H1 (cell line): ENCODE data around the gene PIGX.

Experiments
- BRCA1 ChIP-seq: IDR thresholded peaks from 2 replicates; pipeline ENCODE4 v1.6.1; 2012; ENCODE audit warnings: low read depth, low read length, improper control_type of control experiment
- CEBPB ChIP-seq: IDR thresholded peaks from 2 replicates; pipeline ENCODE4 v1.6.1; 2012; ENCODE audit warnings: low read depth, low read length
- CREB1 ChIP-seq: IDR thresholded peaks from 2 replicates; pipeline ENCODE4 v1.6.1; 2012; ENCODE audit warnings: inconsistent platforms
- CTCF ChIP-seq, 3 experiments: IDR thresholded peaks; 1 replicate in 2 of 3; 2 replicates in 1 of 3; pipeline versions ENCODE4 v1.5.1 to v1.6.1; 2011; ENCODE audit warnings: low read length in 3 of 3, mild to moderate bottlenecking in 3 of 3, inconsistent platforms in 2 of 3, low read depth in 1 of 3, moderate library complexity in 1 of 3; ENCODE audit not compliant: insufficient read depth in 1 of 3; ENCODE audit errors: control extremely low read depth in 1 of 3
- EP300 ChIP-seq, 2 experiments: IDR thresholded peaks; 1 replicate in 1 of 2; 2 replicates in 1 of 2; pipeline ENCODE4 v1.6.1; 2011 to 2012; ENCODE audit warnings: low read depth in 2 of 2, low read length in 2 of 2, mild to moderate bottlenecking in 2 of 2, borderline replicate concordance in 1 of 2, inconsistent platforms in 1 of 2, moderate library complexity in 1 of 2
- FOSL1 ChIP-seq: IDR thresholded peaks from 2 replicates; pipeline ENCODE4 v1.6.1; 2011; ENCODE audit warnings: mild to moderate bottlenecking, low read depth, low read length, moderate library complexity; ENCODE audit not compliant: insufficient read depth
- HDAC2 ChIP-seq, 2 experiments: fragments of 300-600 bp in 1 of 2; sonication (generic) in 1 of 2; IDR thresholded peaks; 2 replicates each; pipeline ENCODE4 v1.6.1; 2011 to 2012; ENCODE audit warnings: low read depth in 2 of 2, low read length in 2 of 2, mild to moderate bottlenecking in 2 of 2, moderate library complexity in 2 of 2, borderline replicate concordance in 1 of 2, inconsistent platforms in 1 of 2
- KDM5A ChIP-seq: fragments of 200-600 bp; IDR thresholded peaks from 2 replicates; pipeline ENCODE4 v1.7.1; 2012; ENCODE audit warnings: mild to moderate bottlenecking, low read length, inconsistent platforms, mixed read lengths
- NRF1 ChIP-seq: IDR thresholded peaks from 2 replicates; pipeline ENCODE4 v1.6.1; 2011; ENCODE audit warnings: mild to moderate bottlenecking, low read depth, low read length, improper control_type of control experiment
- POLR2A ChIP-seq, 2 experiments: IDR thresholded peaks; 1 replicate in 1 of 2; 2 replicates in 1 of 2; pipeline ENCODE4 v1.6.1; 2011; ENCODE audit warnings: low read depth in 2 of 2, low read length in 2 of 2, mild to moderate bottlenecking in 2 of 2; ENCODE audit errors: control extremely low read depth in 1 of 2
- RFX5 ChIP-seq: IDR thresholded peaks from 2 replicates; pipeline ENCODE4 v1.6.1; 2011; ENCODE audit warnings: low read depth, low read length, improper control_type of control experiment, borderline replicate concordance
- RNF2 ChIP-seq: fragments of 200-900, 300-1000 bp; sonication (generic); IDR thresholded peaks from 2 replicates; pipeline ENCODE4 v1.7.1; 2016; ENCODE audit warnings: borderline replicate concordance, low read depth, mild to moderate bottlenecking, antibody characterized with exemption, low read length; ENCODE audit not compliant: poor library complexity, severe bottlenecking; ENCODE audit errors: missing control alignments
- SP1 ChIP-seq: IDR thresholded peaks from 2 replicates; pipeline ENCODE4 v1.6.1; 2011; ENCODE audit warnings: low read depth, low read length
- TF ChIP-seq, protein P1 (sequence below): IDR thresholded peaks from 2 replicates; pipeline ENCODE4 v1.6.1; 2011; ENCODE audit warnings: low read length, improper control_type of control experiment

GRCh38 chr3:196673632-196674031 lies 38.5 kb upstream of the PIGX start:
- no peak for TF ChIP-seq CTCF (IDR thresholded peaks at IDR 0.05; ENCODE audit: control extremely low read depth in 1 of 3, insufficient read depth in 1 of 3, low read depth in 1 of 3, low read length in 3 of 3)
- TF ChIP-seq KDM5A = no peak
- TF ChIP-seq FOSL1 = no peak
- no peak for TF ChIP-seq NRF1
- TF ChIP-seq RNF2 = no peak
- no peak for TF ChIP-seq POLR2A (IDR thresholded peaks at IDR 0.05; ENCODE audit: control extremely low read depth in 1 of 2, low read depth in 2 of 2, low read length in 2 of 2)
- TF ChIP-seq SP1 = no peak
- TF ChIP-seq RFX5 = no peak
- no peak for TF ChIP-seq BRCA1
- no peak for TF ChIP-seq HDAC2 (IDR thresholded peaks at IDR 0.05; ENCODE audit: borderline replicate concordance in 1 of 2, low read depth in 2 of 2, low read length in 2 of 2)
- TF ChIP-seq, protein P1, sequence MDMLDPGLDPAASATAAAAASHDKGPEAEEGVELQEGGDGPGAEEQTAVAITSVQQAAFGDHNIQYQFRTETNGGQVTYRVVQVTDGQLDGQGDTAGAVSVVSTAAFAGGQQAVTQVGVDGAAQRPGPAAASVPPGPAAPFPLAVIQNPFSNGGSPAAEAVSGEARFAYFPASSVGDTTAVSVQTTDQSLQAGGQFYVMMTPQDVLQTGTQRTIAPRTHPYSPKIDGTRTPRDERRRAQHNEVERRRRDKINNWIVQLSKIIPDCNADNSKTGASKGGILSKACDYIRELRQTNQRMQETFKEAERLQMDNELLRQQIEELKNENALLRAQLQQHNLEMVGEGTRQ = no peak
- no peak for TF ChIP-seq CREB1
- no peak for TF ChIP-seq CEBPB
- no peak for TF ChIP-seq EP300 (IDR thresholded peaks at IDR 0.05; ENCODE audit: borderline replicate concordance in 1 of 2, low read depth in 2 of 2, low read length in 2 of 2)
